ENCODE results near the gene TRIM63. TPM values are rescaled to one million over a fixed set of nuclear protein-coding genes. Genes with fewer than 3 reads are reported as not detected.

The TRIM63 gene
- total and polyA plus RNA-seq, 9 of the 15 experiments (the other 6 are each of a cell fraction or from before 2014, with no cell fraction given) = 0.08 to 0.57 (median 0.36) TPM

- H3K27ac ChIP-seq (ENCODE audit: extremely low read depth, low read depth, low read length) = no peak overlapping the region
- intact Hi-C loops (cut with micrococcal nuclease) (no loop called here), in situ Hi-C loops (cut with MboI) (no loop called here)
- DNase-seq (ENCODE audit: extremely low read depth in 1 of 4, low spot score in 3 of 4) (peak; percentile 45 to 55 (median 46)), ATAC-seq (peak; percentile 69), FAIRE-seq (no peak)
- peak overlapping the region; percentile 24 to 39; a peak in 3 of 4 replicates for H3K9ac ChIP-seq (ENCODE audit: insufficient read depth in 1 of 2, low read depth in 2 of 2, low read length in 2 of 2)
- peak overlapping the region; percentile 90 for H2AFZ ChIP-seq (ENCODE audit: low read depth, low read length)
- no peaks in the 10 kb centered on the region for H3K9me1 ChIP-seq (ENCODE audit: control insufficient read depth, insufficient read depth, low read length)
- no peaks in the 10 kb centered on the region for H3K79me2 ChIP-seq (ENCODE audit: control insufficient read depth, insufficient read depth, low read length)
- peak overlapping the region; percentile 36 for H3K4me2 ChIP-seq (ENCODE audit: insufficient read depth, low read length)
- WGBS (ENCODE audit: insufficient coverage, low coverage, missing lambda C conversion rate) = 33% methylated on average over 16 of the region's 16 CpGs
- ChIA-PET CTCF (ENCODE audit: low intra/inter-chr PET ratio) (no interaction called here), POLR2A (interaction anchor here (0.7 to 3.5 kb wide), 5 partner anchors 12 to 218 kb away, joined by 3 to 28 read pairs (median 3); partner anchors contain the start of gene TRIM63)
- peaks cover 14 to 21% of the 10 kb centered on the region in 2 experiments for H3K4me1 ChIP-seq (replicated peaks in 1 of 2; ENCODE audit: control insufficient read depth in 2 of 2, insufficient read depth in 2 of 2, low read length in 2 of 2)
- H3K4me3 ChIP-seq = no peak overlapping the region
- no peaks in the 10 kb centered on the region for H3K36me3 ChIP-seq (ENCODE audit: control insufficient read depth, insufficient read depth, low read length)
- no peaks in the 10 kb centered on the region for H3K9me3 ChIP-seq (replicated peaks; ENCODE audit: control insufficient read depth, insufficient read depth, low read depth, low read length)
- no peaks in the 10 kb centered on the region for H4K20me1 ChIP-seq (replicated peaks; ENCODE audit: control insufficient read depth, insufficient read depth, low read length)
- no TSS peak for BruUV-seq (replicated peaks)
- H3K27me3 ChIP-seq (ENCODE audit: control insufficient read depth in 2 of 2, insufficient read depth in 2 of 2, low read length in 2 of 2) = no peaks in the 10 kb centered on the region
- TF ChIP-seq CTCF (IDR thresholded peaks at IDR 0.05 in 2 of 3, conservative IDR thresholded peaks at IDR 0.05 in 1 of 3; ENCODE audit: insufficient read depth in 2 of 3, low read depth in 1 of 3, low read length in 3 of 3) = peak in 2 of 3 experiments; percentile 14 to 25; a peak in 2 of 6 replicates
- TF ChIP-seq RCOR1 (IDR thresholded peaks at IDR 0.05; ENCODE audit: borderline replicate concordance in 1 of 2, low read depth in 2 of 2, low read length in 2 of 2) = peak in 1 of 2 experiments; percentile 2; a peak in 1 of 4 replicates
- peak in 1 of 2 experiments; percentile 48; a peak in 2 of 4 replicates for TF ChIP-seq RAD21 (CRISPR knock-in tag; conservative IDR thresholded peaks at IDR 0.05 in 1 of 2, IDR thresholded peaks at IDR 0.05 in 1 of 2)
- TF ChIP-seq POLR2G (IDR thresholded peaks at IDR 0.05; ENCODE audit: low read depth, low read length) = no peak
- peak; percentile 33; the same call in 1 of the 2 replicates for TF ChIP-seq ZNF592 (IDR thresholded peaks at IDR 0.05)
- peak; percentile 47; the same call in 1 of the 2 replicates for TF ChIP-seq CTBP1 (IDR thresholded peaks at IDR 0.05; ENCODE audit: borderline replicate concordance)
- no peak for TF ChIP-seq POLR2A (conservative IDR thresholded peaks at IDR 0.05)
- TF ChIP-seq ZNF24 (IDR thresholded peaks at IDR 0.05) = peak; percentile 54; the same call in 1 of the 2 replicates
- no peak for TF ChIP-seq FOS (IDR thresholded peaks at IDR 0.05; ENCODE audit: extremely low read depth, insufficient read length)
- TF ChIP-seq HDAC6 (IDR thresholded peaks at IDR 0.05; ENCODE audit: low read depth, low read length) = no peak
Measured at GRCh38 chr1:26053718-26054560, 13.5 kb downstream of the TRIM63 start.
